GM21390 (cell line): ENCODE results near the gene CFAP299.

Experiments used
- ATAC-seq: cut with Tn5 transposase; IDR thresholded peaks from one replicate; pipeline ENCODE4 v1.9.1; 2021; ENCODE audit not compliant: unreplicated experiment

CFAP299 gene

DNA sequence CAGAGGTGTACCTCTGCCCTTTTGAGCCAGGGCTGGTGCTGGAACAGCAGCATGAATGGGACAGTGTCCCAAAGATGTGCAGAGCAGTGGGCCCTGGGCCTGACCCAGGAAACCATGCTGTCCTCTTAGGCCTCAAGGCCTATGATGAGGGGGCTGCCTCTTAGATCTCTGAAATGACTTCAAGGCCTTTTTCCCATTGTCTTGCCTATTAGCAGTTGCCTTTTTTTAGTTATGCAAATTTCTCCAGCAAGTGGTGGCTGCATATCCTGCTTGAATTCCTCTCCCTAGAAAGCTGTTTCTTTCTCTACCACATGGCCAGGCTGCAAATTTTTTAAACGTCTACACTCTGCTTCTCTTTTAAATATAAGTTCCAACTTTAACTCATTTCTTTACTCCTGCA is 160.3 kb downstream of the CFAP299 start:
- ATAC-seq, result no peak

GRCh38 chr4:80498725-80499124 is 163.2 kb downstream of the CFAP299 start:
- ATAC-seq, result no peak

DNA sequence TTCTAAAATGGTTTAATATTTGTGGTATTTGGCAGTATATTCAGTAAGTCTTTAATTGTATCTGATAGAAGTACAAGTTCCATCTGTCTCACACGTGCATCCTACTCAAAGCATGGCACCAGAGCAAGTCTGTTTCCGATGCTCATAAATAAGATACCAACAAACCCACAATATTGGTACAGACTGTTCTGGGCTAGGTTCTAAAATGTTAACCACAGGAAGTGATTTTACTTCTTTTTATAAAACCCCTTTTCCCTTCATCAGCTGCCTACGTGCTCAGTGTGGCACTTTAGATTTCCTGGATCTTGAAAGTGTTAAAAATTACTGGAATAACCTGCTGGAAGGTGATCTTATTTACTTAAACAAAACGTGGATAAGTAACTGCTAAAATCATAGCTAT is 165.1 kb downstream of the CFAP299 start:
- ATAC-seq, result no peak

DNA sequence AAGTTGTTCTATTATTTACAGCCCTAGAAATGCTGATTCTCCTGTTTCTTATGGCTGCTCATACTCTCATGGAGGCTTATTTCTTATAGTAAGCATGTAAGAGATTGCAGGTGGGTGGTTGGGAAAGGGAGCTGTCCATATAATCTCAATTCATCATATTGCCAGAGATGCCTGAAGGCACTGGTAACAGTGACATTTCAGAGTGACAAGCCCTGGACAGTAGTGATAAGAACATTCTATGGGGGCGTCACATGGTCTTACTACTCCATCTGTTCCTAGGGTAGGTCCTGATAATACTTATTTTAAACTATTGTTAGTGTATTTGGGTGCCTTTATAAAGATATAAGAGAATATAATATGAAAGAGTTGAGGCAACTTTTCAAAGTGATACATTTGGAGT is 171.5 kb downstream of the CFAP299 start:
- no peak for ATAC-seq

DNA sequence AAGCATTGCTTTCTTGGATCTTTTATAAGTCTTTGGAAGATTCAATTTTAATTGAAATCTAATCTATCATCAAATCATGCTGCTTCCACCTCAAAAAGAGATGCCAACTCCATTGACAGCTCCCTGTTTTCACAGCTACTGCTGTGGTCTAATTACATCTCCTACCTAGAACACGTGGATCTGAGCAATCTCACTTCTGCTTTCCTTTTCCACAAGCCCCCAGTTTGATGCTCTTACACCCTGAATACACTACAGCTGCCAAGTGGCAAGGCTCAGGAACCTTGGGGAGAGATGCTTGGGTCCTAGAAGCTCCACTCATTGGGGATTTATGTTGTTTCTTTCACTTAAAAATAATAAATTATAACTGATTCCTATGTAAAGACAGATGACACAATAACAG is 172.0 kb downstream of the CFAP299 start:
- ATAC-seq, result peak; percentile 91

DNA sequence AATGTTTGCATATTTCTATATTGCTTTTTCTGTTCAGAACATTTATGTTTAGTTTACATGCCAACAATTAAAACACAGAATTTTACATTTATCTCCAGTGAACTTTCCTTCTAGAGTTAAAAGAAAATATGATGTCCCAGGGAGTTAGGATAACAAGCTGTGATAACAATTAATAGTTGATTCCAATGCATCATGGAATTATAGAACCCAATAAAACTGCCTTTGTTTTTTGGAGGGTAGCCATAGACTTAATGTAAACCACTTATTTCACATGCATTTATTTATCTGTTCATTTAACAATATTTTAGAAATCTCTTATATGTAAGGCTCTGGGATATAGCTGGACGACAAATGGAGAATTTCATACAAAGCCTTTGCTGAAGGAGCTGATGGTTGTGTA is 180.0 kb downstream of the CFAP299 start:
- no peak for ATAC-seq

DNA sequence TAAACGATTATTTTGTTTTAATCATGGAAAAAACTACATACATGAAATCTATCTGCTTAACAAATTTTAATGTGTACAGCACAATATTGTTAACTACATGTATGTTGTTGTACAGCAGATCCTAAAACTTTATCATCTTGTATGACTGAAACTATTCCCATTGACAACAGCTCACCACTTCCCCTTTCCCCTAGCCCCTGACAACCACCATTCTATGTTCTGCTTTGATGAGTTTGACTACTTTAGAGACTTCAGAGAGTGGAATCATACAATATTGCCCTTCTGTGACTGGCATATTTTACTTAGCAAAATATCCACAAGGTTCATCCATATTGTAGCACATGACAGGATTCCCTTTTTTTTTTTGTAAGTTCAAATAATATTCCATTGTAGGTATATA is 185.9 kb downstream of the CFAP299 start:
- peak; percentile 70 for ATAC-seq

- no peak for ATAC-seq
Measured at GRCh38 chr4:80526697-80527096, 191.2 kb downstream of the CFAP299 start.

GRCh38 chr4:80529026-80529425 is 193.5 kb downstream of the CFAP299 start:
- no peak for ATAC-seq

DNA sequence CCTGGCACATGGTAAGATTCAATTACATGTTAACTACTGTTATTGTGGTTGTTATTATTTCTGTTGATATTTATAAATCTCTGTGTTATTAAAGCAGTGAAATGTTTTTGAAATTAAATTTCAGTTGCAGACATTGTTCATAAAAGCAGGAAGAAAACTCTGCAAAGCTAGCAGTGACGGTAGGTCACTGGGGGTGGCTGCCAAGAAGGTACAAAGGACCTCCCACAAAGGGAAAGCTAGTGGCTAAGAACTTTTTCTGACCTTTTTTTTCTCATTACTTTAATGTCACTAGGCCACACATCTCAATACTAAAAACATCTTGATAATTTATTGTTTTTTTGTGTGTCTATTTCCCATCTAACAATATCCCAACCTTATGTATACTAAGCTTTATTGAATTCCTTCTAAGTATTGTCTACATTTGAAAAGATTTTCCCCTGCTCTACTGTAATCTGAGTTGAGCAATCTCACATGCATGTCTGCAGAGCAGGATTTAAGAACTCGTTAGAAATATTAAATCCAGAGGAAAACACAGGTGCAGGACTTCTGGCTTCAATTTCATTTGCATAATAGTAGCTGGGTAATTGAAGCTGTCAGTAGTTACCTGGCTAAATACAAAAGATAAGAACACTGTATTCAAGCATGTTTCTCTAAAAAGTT is 197.3 kb downstream of the CFAP299 start:
- no peak for ATAC-seq

DNA sequence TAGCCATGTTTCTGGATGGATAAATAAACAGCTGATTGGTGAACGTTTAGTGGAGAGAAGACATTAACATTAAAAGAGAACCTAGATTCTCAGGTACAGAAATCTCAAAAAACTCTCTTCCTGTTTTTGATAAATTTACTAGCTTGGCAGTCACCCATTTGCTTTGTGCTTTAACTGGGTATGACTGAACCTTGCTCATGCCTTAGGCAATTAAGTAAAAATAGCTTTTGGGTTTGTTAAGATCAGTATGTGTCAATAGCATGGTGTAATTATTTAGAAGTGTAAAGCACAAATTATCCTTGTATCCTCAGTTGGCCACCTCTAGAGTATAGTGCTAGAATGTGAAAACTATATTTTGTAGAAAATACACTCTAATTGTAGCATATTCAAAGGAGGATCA is 200.0 kb downstream of the CFAP299 start:
- ATAC-seq, result no peak

GRCh38 chr4:80538276-80538926 is 202.9 kb downstream of the CFAP299 start:
- ATAC-seq, result no peak

- ATAC-seq, result no peak
Measured at GRCh38 chr4:80539190-80539589, 203.7 kb downstream of the CFAP299 start.

GRCh38 chr4:80540349-80540748 is 204.8 kb downstream of the CFAP299 start:
- ATAC-seq, result no peak

- ATAC-seq, result peak; percentile 89
Measured at GRCh38 chr4:80540785-80541469, 205.4 kb downstream of the CFAP299 start.

GRCh38 chr4:80542747-80543146 is 207.2 kb downstream of the CFAP299 start:
- no peak for ATAC-seq

GRCh38 chr4:80560337-80560736 is 224.8 kb downstream of the CFAP299 start:
- ATAC-seq, result no peak

DNA sequence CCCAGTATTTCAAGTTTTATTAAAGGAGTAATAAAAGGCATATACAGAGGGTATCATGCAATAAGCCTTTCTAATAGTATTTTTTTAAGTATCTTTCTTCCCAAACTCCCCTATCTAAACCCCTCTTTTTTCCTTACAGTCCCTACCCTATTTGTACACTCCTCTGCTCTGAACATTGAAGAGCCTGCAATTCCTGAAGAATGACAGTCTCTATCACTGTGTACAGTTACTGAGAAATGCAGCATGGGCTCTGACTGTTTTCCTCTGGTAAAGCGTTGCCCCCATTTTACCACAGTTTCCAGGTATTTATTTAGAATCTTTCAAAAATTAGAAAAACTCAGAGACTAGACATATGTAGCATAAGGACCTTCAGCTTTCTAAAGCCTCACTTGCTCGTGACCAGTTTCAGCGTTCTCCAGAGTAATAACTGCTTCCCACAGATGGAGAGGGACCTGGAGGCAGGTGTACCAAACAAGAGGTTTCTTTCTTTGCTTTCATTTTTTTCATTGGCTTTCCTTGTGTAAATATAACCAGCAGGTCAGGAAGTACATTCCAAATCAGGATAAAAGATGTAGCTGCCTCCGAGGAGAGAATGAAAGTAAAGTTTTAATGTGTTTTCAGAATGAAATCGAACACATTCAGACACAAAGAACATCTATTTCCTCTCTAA is 230.8 kb downstream of the CFAP299 start:
- no peak for ATAC-seq

DNA sequence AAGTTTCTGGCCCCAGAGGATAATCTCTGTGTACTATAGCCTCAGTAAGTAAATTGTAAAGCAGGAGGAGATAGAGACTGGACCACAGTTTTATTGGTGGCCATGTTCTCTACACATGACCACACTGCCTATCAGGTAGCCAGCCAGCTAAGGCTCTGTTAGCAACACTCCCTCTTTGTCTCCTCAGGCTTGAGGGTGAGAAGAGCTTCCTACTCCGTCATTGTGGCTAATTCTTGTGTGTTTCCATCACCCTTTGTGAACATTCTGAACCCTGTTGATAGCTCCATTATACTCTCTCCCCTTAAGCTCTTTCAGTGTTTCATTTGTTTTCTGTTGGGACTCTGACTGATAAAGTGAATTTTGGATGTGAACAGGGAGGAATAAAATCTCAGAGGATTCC is 233.4 kb downstream of the CFAP299 start:
- ATAC-seq, result no peak

GRCh38 chr4:80576796-80577195 is 241.3 kb downstream of the CFAP299 start:
- ATAC-seq, result no peak

DNA sequence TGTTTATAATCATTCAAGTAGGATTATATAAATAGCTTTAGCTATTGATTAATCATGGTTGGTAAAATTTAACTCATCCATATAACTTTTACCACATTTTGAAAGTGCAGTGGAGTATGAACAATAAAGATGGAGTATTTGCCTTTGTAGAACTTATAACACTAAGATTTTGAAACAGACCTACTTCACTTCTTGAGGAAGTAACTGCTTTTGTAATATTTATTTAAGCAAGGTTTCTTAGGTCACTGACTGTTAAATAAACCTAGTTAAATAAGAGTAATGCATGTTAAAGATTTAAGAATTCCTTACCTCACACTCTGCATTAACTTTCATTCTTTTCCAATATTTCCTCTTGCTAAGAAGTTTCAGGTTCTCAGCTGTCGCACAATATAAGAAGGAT is 242.5 kb downstream of the CFAP299 start:
- no peak for ATAC-seq

DNA sequence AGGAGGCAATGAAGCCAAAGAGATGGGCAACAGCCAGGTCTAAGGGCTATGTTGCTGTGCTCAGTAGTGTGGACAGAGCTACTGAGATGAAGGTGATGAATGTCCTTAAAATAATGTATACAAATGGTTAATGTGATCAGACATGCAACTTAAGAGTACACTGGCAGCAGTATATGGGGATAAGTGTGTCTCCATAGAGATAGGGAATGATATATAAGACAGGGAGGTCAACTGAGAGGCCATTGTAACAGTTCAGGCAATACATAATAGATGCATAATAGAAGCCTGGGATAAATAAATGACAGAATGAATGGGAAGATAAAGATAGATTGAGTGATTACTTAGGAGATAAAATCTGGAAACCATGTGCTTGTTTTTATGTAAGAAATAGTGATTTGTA is 250.0 kb downstream of the CFAP299 start:
- ATAC-seq, result no peak
